ENCODE results near the gene DSG4.

The DSG4 gene

DNA sequence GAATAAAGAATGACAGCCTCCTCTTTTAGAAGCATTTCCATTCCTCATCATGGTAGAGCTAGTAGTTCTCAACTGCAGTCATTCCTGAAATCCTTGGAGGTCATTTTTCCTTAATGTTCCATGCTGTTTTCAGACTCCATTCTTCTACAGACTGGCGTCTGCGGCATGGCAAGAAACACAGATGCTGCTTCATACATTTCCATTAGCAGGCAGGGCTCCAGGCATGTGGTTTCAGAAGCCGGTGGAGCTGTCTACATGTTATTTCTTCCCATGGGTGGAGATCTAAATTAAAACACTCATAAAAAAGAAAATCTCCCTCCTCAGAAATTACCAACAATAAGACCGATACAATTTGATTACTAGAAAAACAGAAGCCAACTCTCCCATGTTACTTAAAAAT lies 64.9 kb downstream of the DSG4 start:
- H3K36me3 Mint-ChIP-seq (ENCODE audit: low read depth) = no peaks in the 10 kb centered on the region
- H3K27ac Mint-ChIP-seq = no peak overlapping the region
- DNase-seq = no peak
- H3K4me1 Mint-ChIP-seq = no peaks in the 10 kb centered on the region
- H3K27me3 Mint-ChIP-seq (ENCODE audit: low read depth, poor library complexity) = peaks cover 3% of the 10 kb centered on the region
- TF ChIP-seq, protein P1, sequence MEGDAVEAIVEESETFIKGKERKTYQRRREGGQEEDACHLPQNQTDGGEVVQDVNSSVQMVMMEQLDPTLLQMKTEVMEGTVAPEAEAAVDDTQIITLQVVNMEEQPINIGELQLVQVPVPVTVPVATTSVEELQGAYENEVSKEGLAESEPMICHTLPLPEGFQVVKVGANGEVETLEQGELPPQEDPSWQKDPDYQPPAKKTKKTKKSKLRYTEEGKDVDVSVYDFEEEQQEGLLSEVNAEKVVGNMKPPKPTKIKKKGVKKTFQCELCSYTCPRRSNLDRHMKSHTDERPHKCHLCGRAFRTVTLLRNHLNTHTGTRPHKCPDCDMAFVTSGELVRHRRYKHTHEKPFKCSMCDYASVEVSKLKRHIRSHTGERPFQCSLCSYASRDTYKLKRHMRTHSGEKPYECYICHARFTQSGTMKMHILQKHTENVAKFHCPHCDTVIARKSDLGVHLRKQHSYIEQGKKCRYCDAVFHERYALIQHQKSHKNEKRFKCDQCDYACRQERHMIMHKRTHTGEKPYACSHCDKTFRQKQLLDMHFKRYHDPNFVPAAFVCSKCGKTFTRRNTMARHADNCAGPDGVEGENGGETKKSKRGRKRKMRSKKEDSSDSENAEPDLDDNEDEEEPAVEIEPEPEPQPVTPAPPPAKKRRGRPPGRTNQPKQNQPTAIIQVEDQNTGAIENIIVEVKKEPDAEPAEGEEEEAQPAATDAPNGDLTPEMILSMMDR (IDR thresholded peaks at IDR 0.05) = no peak
- H3K4me3 Mint-ChIP-seq = no peak overlapping the region
- H3K9me3 Mint-ChIP-seq = no peaks in the 10 kb centered on the region

DNA sequence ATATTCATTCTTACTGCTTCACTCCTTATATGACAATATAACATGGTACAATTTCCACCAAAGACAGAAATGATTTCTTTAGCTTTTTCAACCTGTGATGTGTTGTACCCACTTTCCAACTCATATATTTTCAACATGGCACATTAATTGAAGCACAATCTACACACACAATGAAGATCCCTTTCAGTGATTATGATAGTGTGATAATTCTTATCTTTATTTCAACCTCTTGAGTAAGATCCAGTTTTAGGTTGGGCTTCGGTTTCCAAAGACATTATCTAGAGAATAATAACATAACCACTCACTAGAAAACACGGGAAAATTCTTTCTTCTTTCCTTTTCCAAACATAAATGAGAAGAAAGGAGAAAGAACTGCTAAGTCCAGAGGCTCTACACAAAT lies 67.6 kb downstream of the DSG4 start:
- H3K4me3 Mint-ChIP-seq = no peak overlapping the region
- H3K36me3 Mint-ChIP-seq (ENCODE audit: low read depth) = no peaks in the 10 kb centered on the region
- no peak for DNase-seq
- TF ChIP-seq, protein P1 (IDR thresholded peaks at IDR 0.05) = no peak
- no peaks in the 10 kb centered on the region for H3K9me3 Mint-ChIP-seq
- no peak overlapping the region for H3K27ac Mint-ChIP-seq
- peaks cover 4% of the 10 kb centered on the region for H3K4me1 Mint-ChIP-seq
- H3K27me3 Mint-ChIP-seq (ENCODE audit: low read depth, poor library complexity) = peaks cover 3% of the 10 kb centered on the region

DNA sequence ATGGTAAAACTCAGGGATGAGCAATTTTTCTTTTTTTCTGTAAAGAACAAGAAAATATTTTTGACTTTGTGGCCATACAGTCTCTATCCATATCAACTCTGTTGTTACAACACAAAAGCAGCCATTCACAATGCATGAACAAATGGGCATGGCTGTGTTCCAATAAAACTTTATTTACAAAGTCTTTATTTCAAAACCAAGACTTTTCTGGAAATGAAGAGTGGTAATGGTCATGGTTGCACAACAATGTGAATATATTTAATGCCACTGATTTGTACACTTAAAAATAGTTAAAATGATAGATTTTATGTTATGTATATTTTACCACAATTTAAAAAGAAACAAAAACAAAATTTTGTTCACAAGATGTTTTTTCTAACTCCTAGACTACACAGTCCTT lies 69.3 kb downstream of the DSG4 start:
- H3K4me1 Mint-ChIP-seq = peaks cover 4% of the 10 kb centered on the region
- peaks cover 3% of the 10 kb centered on the region for H3K27me3 Mint-ChIP-seq (ENCODE audit: low read depth, poor library complexity)
- no peaks in the 10 kb centered on the region for H3K9me3 Mint-ChIP-seq
- no peak overlapping the region for H3K4me3 Mint-ChIP-seq
- no peak overlapping the region for H3K27ac Mint-ChIP-seq
- DNase-seq = no peak
- no peaks in the 10 kb centered on the region for H3K36me3 Mint-ChIP-seq (ENCODE audit: low read depth)
- TF ChIP-seq, protein P1 (IDR thresholded peaks at IDR 0.05) = no peak

DNA sequence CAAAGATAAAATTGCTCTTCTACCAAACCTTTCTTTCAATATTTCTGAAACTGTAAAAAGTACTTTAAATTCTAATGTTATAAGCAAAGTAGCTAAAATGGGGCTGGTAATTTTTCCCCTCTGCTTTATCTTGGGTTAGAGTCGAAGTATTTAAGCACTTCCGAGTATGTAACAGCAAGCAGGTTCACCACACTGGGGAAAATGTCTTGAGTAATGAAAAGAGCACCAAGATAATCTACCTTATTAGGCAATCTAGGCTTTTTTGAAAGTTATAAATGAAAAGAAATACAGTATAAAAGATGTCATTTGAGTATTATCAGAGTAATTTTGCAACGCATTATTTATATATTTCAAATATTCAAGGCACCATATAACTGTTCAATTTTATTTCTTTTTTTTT lies 70.3 kb downstream of the DSG4 start:
- TF ChIP-seq, protein P1 (IDR thresholded peaks at IDR 0.05) = no peak
- no peaks in the 10 kb centered on the region for H3K9me3 Mint-ChIP-seq
- no peaks in the 10 kb centered on the region for H3K36me3 Mint-ChIP-seq (ENCODE audit: low read depth)
- no peak for DNase-seq
- peaks cover 3% of the 10 kb centered on the region for H3K27me3 Mint-ChIP-seq (ENCODE audit: low read depth, poor library complexity)
- H3K4me3 Mint-ChIP-seq = no peak overlapping the region
- peaks cover 4% of the 10 kb centered on the region for H3K4me1 Mint-ChIP-seq
- H3K27ac Mint-ChIP-seq = no peak overlapping the region

DNA sequence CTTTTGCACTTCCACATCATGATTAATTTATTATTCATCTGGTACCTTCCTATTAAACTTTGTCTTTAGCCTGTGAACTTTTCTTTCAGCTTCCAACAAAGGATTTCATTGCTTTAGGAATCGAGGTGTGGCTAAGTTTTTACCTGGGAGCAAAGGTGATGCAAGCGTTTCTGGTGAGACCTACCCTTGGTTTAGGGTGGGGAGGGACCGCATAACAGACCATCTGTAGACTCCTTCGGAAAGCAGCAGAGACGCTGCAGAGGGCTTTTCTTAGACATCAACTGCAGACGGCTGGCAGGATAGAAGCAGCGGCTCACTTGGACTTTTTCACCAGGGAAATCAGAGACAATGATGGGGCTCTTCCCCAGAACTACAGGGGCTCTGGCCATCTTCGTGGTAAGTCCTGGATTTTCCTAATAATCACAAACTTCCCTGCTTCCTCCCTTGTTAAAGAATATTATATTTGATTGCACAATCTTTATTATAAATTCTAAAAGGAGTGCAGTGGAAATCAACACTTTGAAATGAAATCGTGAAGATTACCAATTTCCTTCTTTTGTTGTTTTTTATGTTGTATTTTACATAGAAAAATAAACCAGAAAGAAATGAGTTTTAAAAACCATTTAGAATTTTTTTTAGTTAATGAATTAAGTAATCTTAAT lies 71.1 kb downstream of the DSG4 start, which contains the start of gene DSG3:
DSG3 (plus strand) TSS at position 212 of the 662 bp plus-strand sequence; CDS start at position 349, 137 bp downstream.
- no peak for DNase-seq
- peaks cover 3% of the 10 kb centered on the region for H3K27me3 Mint-ChIP-seq (ENCODE audit: low read depth, poor library complexity)
- no peaks in the 10 kb centered on the region for H3K36me3 Mint-ChIP-seq (ENCODE audit: low read depth)
- no peaks in the 10 kb centered on the region for H3K9me3 Mint-ChIP-seq
- H3K27ac Mint-ChIP-seq = no peak within 1 kb of the TSS
- TF ChIP-seq, protein P1 (IDR thresholded peaks at IDR 0.05) = no peak
- peaks cover 4% of the 10 kb centered on the region for H3K4me1 Mint-ChIP-seq
- no peak within 1 kb of the TSS for H3K4me3 Mint-ChIP-seq

DNA sequence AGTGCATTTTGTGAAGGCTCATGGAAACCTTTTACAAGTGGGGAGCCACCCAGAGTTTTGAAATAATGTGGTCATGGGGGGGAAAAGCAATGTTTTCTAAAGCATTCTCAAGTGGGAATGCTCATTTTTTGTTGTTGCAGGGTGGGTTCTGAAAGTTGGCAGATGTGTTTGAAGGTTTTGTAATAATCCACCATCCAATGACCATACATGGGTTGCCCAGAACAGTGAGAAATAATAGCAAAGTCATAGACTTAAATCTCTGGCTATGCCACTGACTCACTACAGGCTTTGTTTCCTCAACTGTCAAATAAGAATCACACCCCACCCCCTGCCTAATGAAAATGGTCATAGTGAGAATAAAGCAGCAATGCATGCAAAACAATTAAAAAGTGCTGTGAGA lies 73.8 kb downstream of the DSG4 start:
- H3K27me3 Mint-ChIP-seq (ENCODE audit: low read depth, poor library complexity) = no peaks in the 10 kb centered on the region
- no peak for DNase-seq
- H3K9me3 Mint-ChIP-seq = no peaks in the 10 kb centered on the region
- H3K36me3 Mint-ChIP-seq (ENCODE audit: low read depth) = no peaks in the 10 kb centered on the region
- H3K4me3 Mint-ChIP-seq = no peak overlapping the region
- TF ChIP-seq, protein P1 (IDR thresholded peaks at IDR 0.05) = no peak
- H3K27ac Mint-ChIP-seq = no peak overlapping the region
- peaks cover 4% of the 10 kb centered on the region for H3K4me1 Mint-ChIP-seq
